ENCODE measurements around the gene PLXNA4.

PLXNA4 gene

DNA sequence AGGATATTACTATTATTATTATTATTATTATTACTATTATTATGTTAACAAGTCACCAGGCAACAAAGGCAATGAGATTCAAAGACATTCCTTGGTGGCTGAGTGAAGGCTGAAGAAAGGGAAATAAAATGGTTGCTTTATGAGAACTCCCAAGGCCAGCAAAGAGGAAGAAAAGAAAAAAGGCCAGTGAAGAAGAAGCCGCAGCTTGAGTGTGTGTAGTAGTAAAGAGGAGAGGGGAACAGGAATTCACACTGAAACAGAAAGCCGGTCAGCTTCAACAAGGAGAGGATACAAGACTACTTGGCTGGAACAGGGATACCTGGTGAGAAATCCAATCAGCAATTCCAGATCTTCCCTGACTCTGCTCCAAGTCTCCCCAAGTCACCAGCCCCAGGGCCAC lies 42.4 kb downstream of the PLXNA4 start:
- no peak for DNase-seq (ENCODE audit: low read depth in 2 of 3, low spot score in 1 of 3)

- DNase-seq (ENCODE audit: low read depth in 2 of 3, low spot score in 1 of 3), result no peak
Observed at GRCh38 chr7:132532281-132532680, 44.0 kb downstream of the PLXNA4 start.

DNA sequence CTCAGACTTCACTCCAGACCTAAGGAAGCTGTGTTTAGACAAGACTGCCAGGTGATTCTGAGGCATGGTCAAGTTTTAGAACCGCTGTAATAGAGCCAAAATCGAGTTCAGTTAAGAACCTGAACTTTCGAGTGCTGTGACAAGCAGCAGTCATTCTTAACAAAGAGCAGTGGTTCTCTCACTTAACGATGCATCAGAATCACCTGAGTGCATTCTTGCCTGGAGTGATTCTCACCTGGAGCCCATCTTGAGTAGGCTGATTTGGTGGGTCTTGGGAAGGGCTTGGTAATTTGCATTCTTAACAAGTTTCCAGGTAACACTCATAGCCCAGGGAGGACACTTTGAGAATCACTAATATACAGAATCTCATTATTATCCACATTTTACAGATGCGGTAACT lies 44.7 kb downstream of the PLXNA4 start:
- no peak for DNase-seq (ENCODE audit: low read depth in 2 of 3, low spot score in 1 of 3)

- no peak for DNase-seq (ENCODE audit: low read depth in 2 of 3, low spot score in 1 of 3)
Observed at GRCh38 chr7:132528695-132529094, 47.6 kb downstream of the PLXNA4 start.

DNA sequence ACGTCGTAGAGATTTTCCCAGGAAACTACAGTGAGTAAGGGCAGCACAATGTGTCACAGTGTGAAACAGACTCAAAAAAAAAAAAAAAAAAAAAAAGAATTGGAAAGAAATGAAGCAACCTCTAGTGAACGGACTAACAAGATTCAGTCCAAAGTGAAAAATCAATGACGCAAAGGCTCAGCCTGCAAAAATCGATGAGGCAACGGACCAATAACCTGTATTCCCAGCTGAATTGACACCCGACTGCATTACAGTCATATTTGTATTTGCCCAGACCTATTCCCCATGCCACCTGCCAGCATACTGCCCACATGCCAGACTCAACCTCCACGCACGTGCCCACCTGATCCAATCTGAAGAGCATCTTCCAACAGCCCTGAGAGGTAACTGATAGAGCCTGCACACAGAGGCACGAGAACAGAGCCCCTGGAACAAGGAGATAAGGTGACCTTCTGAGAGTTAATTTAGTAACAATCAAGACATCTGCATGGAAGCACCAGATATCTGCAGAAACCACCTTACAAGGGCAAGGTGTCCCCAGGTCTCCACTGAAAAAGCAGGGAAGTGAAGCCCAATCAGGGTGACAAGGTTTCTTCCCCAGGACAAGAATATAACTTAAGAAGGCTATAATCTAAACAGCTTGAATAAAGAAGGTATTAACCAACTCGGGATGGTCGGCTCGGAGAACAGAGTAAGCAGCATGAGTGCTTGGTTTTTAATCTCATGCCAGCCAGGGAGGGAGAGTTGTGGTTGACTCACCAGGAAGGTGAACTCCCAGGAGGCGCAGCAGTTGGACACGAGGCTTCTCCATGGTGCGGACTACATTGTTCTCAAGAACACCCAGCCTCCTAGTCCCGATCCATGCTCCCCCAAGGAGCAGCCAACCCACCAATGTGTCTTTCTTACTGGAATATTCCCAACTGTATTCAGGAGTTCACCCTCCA lies 48.5 kb downstream of the PLXNA4 start:
- no peak for DNase-seq (ENCODE audit: low read depth in 2 of 3, low spot score in 1 of 3)

GRCh38 chr7:132526111-132526740 lies 50.0 kb downstream of the PLXNA4 start:
- peak; percentile 20 to 34 (median 20) for DNase-seq (ENCODE audit: low read depth in 2 of 3, low spot score in 1 of 3)

DNA sequence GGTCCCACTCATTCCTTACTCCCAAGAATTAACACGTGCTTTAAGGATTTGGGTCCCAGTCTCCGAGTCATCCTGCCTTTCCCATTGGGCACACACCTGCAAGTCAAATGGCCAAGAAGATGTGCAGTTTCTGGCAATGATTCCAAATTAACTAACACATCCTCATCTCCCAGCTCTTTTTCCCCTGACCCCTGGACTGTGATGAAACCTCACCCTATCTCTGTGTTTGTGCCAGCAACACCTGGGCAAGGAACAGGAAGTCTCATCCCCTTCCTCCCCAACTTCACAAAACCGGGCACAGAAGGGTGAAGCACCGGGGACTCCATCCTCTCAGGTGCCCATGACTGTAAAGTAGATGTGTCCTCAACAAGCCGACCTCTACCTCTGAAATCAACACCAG lies 54.8 kb downstream of the PLXNA4 start:
- DNase-seq (ENCODE audit: low read depth in 2 of 3, low spot score in 1 of 3), result no peak

- no peak for DNase-seq (ENCODE audit: low read depth in 2 of 3, low spot score in 1 of 3)
Observed at GRCh38 chr7:132520591-132521280, 55.5 kb downstream of the PLXNA4 start.

- no peak for DNase-seq (ENCODE audit: low read depth in 2 of 3, low spot score in 1 of 3)
Observed at GRCh38 chr7:132519936-132520335, 56.3 kb downstream of the PLXNA4 start.

DNA sequence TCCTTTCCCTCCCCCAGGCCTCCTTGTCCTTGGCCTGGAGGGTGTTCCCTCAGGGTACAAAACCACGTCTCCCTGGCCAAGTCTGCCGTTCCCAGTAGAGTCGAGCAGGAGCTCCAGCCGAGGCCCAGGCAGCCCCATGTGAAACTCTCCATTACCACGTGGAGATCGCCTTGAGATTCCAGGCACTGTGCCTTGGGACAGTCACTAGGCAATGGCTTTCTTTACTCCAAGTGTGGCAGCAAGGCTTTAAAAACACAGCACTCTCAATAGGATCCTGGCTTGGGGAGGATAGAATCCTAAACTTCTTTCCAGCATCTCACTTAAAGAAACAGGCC lies 57.5 kb downstream of the PLXNA4 start:
- no peak for DNase-seq (ENCODE audit: low read depth in 2 of 3, low spot score in 1 of 3)

DNA sequence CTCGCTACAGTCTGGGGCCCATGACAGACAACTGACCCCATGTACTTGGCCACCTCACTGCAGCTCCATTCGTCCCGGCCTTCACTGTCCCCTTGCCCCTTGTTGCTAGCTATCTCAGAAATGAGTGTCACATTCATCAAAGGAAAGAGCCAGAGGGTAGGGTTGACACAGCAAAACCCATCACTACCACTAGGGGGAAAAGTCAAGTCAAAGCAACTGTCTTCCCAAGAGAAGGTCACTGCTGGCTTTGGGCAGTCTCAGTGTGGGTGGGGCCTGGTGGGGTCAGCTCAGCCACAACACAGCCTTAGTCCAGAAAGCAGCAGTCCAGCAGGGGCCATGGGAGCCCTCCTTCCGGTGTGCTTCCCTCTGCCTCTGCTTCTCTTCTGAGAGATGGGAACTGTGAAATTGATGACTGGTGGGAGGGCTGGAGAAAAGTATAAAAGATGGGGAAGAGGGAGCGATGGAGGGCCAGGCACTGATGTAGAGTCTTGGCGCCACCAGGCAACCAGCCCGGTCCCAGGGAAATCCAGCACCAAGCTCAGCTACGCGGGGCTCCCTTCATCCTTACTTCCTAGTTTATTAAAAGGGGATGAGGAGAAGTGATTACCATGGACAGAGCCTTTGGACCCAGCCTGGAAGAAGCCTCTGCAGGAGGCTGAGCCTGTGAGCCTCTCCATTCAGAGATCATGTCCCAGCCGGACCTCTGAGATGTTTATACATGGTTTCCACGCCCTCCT lies 58.0 kb downstream of the PLXNA4 start:
- DNase-seq (ENCODE audit: low read depth in 2 of 3, low spot score in 1 of 3), result peak in 1 of 3 donors; percentile 14

DNA sequence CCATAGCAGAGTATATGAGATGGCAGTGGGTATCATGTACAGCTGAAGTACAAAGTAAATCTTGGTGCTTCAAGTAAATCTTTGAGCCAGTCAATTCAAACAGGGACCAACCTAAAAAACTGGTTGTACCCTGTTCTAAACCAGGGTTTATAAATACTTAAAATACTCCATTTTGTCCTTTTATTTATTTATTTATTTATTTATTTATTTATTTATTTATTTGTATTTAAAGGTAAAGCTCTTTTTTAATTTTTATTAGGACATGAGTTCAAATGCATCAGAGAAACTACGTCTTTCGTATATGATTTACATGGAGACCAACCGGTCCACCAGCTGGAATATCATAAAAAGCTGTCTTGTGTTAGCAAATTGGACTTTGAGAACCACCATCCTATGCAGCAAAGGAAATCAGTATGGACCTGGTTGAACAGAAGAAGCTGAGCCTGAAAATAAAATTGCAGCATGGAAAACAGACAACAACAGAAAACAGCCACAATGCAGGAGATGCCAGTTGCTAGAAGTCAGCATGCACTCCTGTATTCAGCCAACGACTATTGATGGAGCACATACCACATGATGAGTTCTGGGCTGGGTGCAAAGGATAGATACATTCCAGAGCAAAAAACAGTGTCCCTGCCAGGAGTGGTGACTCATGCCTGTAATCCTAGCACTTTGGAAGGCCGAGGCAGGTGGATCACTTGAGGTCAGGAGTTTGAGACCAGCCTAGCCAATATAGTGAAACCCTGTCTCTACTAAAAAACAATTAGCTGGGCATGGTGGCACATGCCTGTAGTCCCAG lies 60.0 kb downstream of the PLXNA4 start:
- no peak for DNase-seq (ENCODE audit: low read depth in 2 of 3, low spot score in 1 of 3)

DNA sequence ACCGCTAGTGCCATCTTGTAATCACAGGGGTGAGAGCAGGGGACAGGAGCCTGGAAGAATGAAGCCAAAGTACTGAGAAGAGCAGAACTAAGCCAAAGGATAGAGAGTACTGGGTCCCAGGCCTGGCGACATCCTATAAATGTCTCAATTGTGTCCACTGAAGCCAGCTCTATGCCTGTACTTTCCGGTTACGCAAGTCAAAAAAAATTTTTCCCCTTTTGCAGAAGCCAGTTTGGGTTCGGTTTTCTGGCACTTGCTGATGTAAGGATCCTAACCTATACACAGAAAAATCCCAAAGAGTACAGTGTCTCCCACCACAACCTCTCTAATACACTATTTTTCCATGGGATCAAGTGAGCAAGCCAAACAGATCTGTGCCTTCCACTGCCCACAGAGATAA lies 61.1 kb downstream of the PLXNA4 start:
- no peak for DNase-seq (ENCODE audit: low read depth in 2 of 3, low spot score in 1 of 3)

- DNase-seq (ENCODE audit: low read depth in 2 of 3, low spot score in 1 of 3), result no peak
Observed at GRCh38 chr7:132514430-132514829, 61.8 kb downstream of the PLXNA4 start.

DNA sequence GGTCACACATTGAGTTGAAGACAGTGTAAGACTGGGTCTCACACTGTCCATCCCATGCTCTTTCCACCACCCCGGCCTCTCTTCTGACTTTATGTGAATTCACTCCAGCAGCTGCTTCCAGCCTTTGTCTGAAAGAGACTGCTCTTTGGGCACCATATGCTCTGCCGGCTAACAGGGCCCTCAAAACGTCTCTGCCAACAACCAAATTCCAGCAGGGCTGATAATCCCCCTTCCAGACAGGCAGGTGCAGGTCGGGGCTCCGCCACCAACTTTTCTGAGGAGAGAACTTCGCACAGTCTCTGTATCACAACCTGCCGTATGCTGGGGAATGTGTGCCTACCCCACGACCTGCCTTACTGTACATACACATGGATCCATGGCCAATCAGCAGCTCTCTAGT lies 64.3 kb downstream of the PLXNA4 start:
- DNase-seq (ENCODE audit: low read depth in 2 of 3, low spot score in 1 of 3), result no peak

GRCh38 chr7:132511387-132511786 lies 64.9 kb downstream of the PLXNA4 start:
- DNase-seq (ENCODE audit: low read depth in 2 of 3, low spot score in 1 of 3), result no peak

- DNase-seq (ENCODE audit: low read depth in 2 of 3, low spot score in 1 of 3), result no peak
Observed at GRCh38 chr7:132509643-132510042, 66.6 kb downstream of the PLXNA4 start.

GRCh38 chr7:132508724-132509353 lies 67.4 kb downstream of the PLXNA4 start:
- DNase-seq (ENCODE audit: low read depth in 2 of 3, low spot score in 1 of 3), result no peak

DNA sequence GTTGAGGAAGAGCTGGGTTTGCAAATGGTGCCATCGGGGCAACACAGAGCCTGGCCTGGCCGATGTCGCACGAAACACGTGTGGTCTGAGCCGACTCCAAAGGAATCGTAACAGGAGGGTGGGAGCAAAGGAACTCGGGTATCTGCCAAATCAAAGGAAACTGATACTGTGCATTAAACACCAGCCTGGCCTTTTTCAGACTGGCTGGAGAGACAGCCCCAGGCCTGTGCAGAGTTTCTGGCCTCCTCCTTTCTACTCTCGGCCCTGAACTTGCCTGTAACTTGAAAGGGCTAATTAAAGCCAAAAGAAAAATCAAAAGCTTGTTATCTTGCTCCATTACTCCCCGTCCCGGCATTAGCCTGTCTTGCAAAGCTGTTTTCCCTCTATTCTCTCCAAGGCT lies 71.4 kb downstream of the PLXNA4 start:
- DNase-seq (ENCODE audit: low read depth in 2 of 3, low spot score in 1 of 3), result no peak

DNA sequence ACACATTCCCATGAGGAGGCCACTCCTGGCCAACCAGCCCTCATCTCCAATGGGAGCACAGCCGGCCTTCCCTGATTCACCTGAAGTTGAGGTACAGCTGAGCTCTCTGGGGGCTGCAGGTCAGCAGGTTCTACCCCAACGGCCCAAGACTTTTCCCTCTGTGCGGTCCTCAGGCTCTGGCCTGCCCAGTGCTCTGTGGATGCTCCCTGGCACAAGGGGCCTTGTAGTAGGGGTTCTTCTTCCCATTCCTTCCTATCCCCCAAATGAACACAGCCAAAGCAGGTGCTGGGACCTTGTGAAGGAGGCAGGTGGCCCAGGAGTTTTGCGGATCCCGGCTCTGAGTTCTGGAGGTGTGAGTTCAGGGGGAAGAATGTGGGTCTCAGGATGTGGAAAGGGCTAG lies 72.2 kb downstream of the PLXNA4 start:
- DNase-seq (ENCODE audit: low read depth in 2 of 3, low spot score in 1 of 3), result no peak
